ENCODE measurements around the gene ARL10. TPM values are rescaled to one million over a fixed set of nuclear protein-coding genes. Genes with fewer than 3 reads are reported as not detected.
A peak's percentile ranks its signal among the peaks of the same experiment; 100 is the strongest.

Gene ARL10
- total and polyA plus RNA-seq, 2 donors from 2014 or later: 2.9 to 6.2 TPM

GRCh38 chr5:176388003-176388443, 22.7 kb downstream of the ARL10 start:
- Histone ChIP-seq H3K4me1 (ENCODE audit: control insufficient read depth in 2 of 3, insufficient read depth in 2 of 3, low read depth in 1 of 3, low read length in 3 of 3) (peaks cover 0 to 8% (median 6%) of the 10 kb centered on the region in 3 donors), H3K27ac (ENCODE audit: low read depth in 2 of 2, low read length in 2 of 2) (no peak overlapping the region), H3K36me3 (ENCODE audit: control insufficient read depth in 2 of 3, insufficient read depth in 3 of 3, low read length in 3 of 3) (peaks cover 0 to 36% (median 12%) of the 10 kb centered on the region in 3 donors), H3K9me3 (ENCODE audit: control insufficient read depth in 2 of 3, insufficient read depth in 1 of 3, low read length in 3 of 3) (no peaks in the 10 kb centered on the region), H3K4me3 (ENCODE audit: low read length in 3 of 3) (peak overlapping the region; percentile 95 to 97 (median 97)), H3K27me3 (ENCODE audit: control insufficient read depth, insufficient read depth, low read length) (no peaks in the 10 kb centered on the region), H3K9ac (ENCODE audit: low read length in 3 of 3) (peak overlapping the region; percentile 89 to 98 (median 92))
- DNase-seq (peak in 2 of 5 donors; percentile 28 to 54), FAIRE-seq (no peak)
- TF ChIP-seq CTCF (IDR thresholded peaks at IDR 0.05; ENCODE audit: borderline replicate concordance, extremely low read depth, insufficient read depth): no peak
- intact Hi-C loops (cut with DNase I): no loop called here

DNA sequence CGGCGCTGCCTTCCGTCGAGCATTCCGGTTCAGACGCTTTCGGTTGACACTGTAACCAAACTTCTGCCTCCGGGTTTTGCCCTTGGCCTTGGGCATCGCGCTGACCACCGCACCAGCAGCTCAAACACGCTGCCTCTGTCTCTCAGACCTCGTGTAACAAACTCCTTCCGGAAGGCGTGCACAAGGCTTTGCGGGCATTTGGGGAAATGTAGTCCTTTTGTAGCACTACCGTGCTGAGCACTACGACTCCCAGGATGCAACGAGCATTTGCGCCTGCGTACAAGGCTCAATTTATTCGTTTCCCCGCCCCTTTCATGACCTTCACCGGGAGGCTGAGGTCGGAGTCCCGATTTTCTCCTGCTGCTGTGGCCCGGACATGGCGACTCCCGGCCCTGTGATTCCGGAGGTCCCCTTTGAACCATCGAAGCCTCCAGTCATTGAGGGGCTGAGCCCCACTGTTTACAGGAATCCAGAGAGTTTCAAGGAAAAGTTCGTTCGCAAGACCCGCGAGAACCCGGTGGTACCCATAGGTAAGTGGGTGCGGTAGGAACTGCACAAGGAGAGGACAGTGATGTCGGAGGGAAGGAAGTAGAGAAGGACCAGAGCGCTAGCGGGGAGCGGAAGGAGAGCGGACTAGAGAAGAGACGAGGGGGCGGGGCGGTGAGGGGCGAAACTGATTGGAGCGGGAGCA, 23.3 kb downstream of the ARL10 start, which contains the start of the genes HIGD2A and NOP16:
HIGD2A (plus strand) TSS at position 308 of the 691 bp plus-strand sequence; CDS start at position 377, 69 bp downstream.
NOP16 (minus strand) TSS at position 155 of the 691 bp plus-strand sequence; CDS start at position 96, 59 bp downstream.
- H3K36me3 ChIP-seq (ENCODE audit: control insufficient read depth in 2 of 3, insufficient read depth in 3 of 3, low read length in 3 of 3): peaks cover 0 to 42% (median 13%) of the 10 kb centered on the region in 3 donors
- H3K27ac ChIP-seq (ENCODE audit: low read depth in 2 of 2, low read length in 2 of 2): peak within 1 kb of the TSS; percentile 99 to 100
- TF ChIP-seq CTCF (IDR thresholded peaks at IDR 0.05; ENCODE audit: borderline replicate concordance, extremely low read depth, insufficient read depth): no peak
- DNase-seq (peak; percentile 99 to 100 (median 100)), FAIRE-seq (peak; percentile 68)
- no peaks in the 10 kb centered on the region for H3K9me3 ChIP-seq (ENCODE audit: control insufficient read depth in 2 of 3, insufficient read depth in 1 of 3, low read length in 3 of 3)
- peaks cover 0 to 8% (median 6%) of the 10 kb centered on the region in 3 donors for H3K4me1 ChIP-seq (ENCODE audit: control insufficient read depth in 2 of 3, insufficient read depth in 2 of 3, low read depth in 1 of 3, low read length in 3 of 3)
- no peaks in the 10 kb centered on the region for H3K27me3 ChIP-seq (ENCODE audit: control insufficient read depth, insufficient read depth, low read length)
- peak within 1 kb of the TSS; percentile 89 to 98 (median 92) for H3K9ac ChIP-seq (ENCODE audit: low read length in 3 of 3)
- peak within 1 kb of the TSS; percentile 95 to 97 (median 97) for H3K4me3 ChIP-seq (ENCODE audit: low read length in 3 of 3)
- intact Hi-C loops (cut with DNase I): no loop called here

DNA sequence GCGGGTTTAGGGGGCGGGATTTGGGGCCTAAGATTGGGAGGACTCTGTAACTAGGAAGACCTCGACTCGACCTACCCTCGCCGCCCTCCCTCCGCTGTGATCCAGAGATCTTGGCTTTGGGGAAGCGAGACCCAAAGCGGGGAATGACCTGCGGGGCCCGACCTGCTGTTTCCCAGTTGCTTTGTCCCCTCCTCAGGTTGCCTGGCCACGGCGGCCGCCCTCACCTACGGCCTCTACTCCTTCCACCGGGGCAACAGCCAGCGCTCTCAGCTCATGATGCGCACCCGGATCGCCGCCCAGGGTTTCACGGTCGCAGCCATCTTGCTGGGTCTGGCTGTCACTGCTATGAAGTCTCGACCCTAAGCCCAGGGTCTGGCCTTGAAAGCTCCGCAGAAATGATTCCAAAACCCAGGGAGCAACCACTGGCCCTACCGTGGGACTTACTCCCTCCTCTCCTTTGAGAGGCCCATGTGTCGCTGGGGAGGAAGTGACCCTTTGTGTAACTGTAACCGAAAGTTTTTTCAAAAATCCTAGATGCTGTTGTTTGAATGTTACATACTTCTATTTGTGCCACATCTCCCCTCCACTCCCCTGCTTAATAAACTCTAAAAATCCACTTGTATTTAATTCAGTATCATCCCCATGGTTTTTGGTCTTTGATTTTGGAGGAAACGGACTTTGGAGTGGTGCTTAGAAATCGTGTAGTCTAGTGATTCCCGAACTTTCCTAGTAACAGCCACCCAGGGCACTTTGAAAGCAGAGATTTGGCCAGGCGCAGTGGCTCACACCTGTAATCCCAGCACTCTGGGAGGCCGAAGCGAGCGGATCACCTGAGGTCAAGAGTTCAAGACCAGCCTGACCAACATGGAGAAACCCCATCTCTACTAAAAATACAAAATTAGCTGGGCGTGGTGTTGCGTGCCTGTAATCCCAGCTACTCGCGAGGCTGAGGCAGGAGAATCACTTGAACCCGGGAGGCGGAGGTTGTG, 24.1 kb downstream of the ARL10 start:
- H3K4me3 ChIP-seq (ENCODE audit: low read length in 3 of 3): peak overlapping the region; percentile 73 to 97 (median 95)
- no peak for TF ChIP-seq CTCF (IDR thresholded peaks at IDR 0.05; ENCODE audit: borderline replicate concordance, extremely low read depth, insufficient read depth)
- peaks cover 0 to 8% (median 6%) of the 10 kb centered on the region in 3 donors for H3K4me1 ChIP-seq (ENCODE audit: control insufficient read depth in 2 of 3, insufficient read depth in 2 of 3, low read depth in 1 of 3, low read length in 3 of 3)
- peak in 1 of 5 donors; percentile 62 for DNase-seq
- H3K27ac ChIP-seq (ENCODE audit: low read depth in 2 of 2, low read length in 2 of 2): peak overlapping the region; percentile 99 to 100
- peak overlapping the region; percentile 22 to 96 (median 30) for H3K9ac ChIP-seq (ENCODE audit: low read length in 3 of 3)
- H3K9me3 ChIP-seq (ENCODE audit: control insufficient read depth in 2 of 3, insufficient read depth in 1 of 3, low read length in 3 of 3): no peaks in the 10 kb centered on the region
- intact Hi-C loops (cut with DNase I): no loop called here
- no peak for FAIRE-seq
- peaks cover 0 to 41% (median 12%) of the 10 kb centered on the region in 3 donors for H3K36me3 ChIP-seq (ENCODE audit: control insufficient read depth in 2 of 3, insufficient read depth in 3 of 3, low read length in 3 of 3)
- no peaks in the 10 kb centered on the region for H3K27me3 ChIP-seq (ENCODE audit: control insufficient read depth, insufficient read depth, low read length)

Measured in kidney (tissue), 14 donors.